GM19452 (cell line): Measurements from ENCODE around the gene CEL.
"Not testable (repeated sequence)": the region's sequence is repeated elsewhere in the genome, so short reads cannot be mapped to it uniquely, and the experiment has no call there.

ENCODE experiments used
- ATAC-seq: cut with Tn5 transposase; IDR thresholded peaks from one replicate; pipeline ENCODE4 v1.9.1; 2021; ENCODE audit not compliant: unreplicated experiment

The CEL gene

DNA sequence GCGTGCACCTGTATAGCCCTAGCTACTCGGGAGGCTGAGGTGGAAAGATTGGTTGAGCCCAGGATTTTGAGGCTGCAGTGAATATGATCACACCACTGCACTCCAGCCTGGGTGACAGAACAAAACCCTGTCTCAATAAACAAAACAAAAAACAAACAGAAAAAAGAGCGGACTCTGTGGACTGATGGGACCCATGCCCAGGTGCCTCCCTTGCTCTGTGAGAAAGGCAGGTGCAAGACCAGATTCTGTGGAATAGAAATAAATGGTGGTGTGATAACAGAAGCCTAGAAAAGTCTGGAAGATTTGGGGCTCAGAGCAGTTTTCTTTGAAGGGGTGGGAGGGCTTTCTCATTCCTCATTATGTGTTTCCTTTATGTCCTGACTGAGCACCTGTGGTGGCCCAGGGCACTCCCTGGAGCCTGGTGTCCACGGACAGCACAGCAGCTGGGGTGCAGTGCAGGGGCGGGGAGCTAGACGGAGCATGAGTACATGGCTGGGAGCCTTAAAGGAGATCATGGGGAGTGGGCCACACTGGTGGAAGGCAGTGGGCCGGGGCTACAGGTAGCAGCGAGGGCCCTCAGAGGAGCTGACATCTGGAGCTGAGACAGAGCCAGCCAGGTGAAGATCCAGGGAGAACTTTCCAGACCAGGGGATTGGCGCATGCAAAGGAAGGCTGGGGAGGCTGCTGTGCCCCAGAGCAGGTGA is 15.4 kb upstream of the CEL start:
- no peak for ATAC-seq

DNA sequence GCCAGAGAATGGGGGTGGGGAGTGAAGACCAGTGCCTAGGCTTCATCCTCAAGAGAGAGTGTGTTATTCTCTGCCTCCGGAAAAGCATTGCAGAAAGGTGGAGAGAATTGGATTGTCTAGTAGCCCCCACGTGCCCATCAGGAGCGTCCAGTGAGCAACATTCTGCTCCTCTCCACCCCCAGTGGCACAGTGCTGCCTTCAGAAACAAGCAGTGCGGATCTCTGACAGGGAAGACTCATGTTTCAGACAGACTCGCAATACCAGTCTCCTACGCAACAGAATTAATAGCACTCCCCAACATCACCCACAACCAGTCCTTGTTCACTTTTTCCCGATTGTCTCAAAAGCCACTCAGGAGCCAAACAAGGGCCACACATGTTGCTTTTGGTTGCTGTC is 14.9 kb upstream of the CEL start:
- no peak for ATAC-seq

DNA sequence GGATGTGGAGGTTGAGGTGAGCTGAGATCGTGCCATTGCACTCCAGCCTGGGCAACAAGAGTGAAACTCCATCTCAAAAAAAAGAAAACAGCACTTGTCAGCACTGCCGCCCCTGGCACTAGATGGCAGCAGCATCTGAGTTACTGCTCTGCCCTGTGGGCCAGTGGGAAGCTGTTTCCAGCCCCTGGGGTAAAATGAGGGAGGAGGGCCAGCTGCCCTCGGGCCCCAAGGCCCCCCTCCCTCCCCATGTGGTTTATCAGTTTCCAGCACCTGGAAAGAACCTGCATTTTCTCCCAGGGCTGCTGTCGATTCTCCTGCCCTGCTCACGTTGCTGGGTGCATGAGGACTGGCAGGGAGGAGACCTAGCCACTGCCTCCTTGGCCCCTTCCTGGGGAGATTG is 13.2 kb upstream of the CEL start:
- ATAC-seq: no peak

DNA sequence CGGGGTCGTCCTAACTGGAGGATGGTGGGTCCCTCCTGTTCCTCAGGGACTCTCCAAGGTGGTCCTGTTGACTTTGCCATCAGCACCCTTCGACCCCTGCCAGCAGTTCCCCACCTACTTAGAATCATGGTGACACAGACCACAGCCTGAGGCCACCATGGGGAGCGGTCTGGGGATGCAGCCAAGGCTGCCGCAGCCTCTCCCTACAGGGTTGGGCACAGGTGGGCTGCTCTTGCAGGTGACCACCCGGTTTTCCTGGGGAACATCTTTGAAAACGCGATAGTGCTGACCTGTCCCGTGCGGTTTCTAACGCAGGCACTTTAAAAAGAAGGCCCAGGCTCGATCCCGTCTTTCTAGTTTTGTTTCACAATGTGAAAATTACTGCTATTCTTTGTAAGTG is 12.7 kb upstream of the CEL start:
- no peak for ATAC-seq

DNA sequence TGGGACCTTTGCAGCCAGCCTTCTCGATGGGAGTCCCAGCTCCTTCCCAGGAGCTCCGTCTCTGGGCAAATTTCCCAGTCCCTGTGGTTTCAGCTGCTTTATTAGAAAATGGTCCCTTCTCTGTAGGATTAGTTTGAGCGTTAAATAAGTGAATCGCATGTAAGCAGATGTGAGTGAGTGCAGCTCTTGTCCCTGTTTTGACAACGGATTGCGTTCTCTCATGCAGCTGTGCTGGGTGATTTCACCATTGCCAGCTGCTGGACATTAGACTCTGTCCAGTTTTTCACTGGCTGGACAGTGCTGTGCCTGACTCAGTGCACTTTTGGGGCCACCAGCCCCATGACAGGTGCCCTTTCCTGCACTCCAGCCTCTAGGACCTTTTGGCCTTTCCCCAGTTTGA is 11.6 kb upstream of the CEL start:
- no peak for ATAC-seq

DNA sequence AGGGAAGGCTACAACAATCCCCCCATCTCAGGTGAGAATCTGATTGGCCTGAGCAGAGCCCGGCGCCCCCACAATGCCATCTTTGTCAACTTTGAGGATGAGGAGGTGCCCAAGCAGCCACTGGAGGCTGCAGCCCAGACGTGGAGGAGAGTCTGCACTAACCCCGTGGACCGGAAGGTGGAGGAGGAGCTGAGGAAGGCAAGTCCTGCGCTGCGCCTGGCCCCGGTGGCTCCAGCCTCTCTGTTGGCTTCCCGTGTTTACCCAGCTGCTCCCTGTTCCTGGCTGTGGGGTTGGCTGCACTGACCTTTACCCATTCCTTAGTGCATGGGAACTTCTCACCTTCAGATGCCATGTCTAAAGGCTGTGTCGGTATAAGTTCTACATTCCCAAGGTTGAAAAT is 11.0 kb upstream of the CEL start:
- no peak for ATAC-seq

DNA sequence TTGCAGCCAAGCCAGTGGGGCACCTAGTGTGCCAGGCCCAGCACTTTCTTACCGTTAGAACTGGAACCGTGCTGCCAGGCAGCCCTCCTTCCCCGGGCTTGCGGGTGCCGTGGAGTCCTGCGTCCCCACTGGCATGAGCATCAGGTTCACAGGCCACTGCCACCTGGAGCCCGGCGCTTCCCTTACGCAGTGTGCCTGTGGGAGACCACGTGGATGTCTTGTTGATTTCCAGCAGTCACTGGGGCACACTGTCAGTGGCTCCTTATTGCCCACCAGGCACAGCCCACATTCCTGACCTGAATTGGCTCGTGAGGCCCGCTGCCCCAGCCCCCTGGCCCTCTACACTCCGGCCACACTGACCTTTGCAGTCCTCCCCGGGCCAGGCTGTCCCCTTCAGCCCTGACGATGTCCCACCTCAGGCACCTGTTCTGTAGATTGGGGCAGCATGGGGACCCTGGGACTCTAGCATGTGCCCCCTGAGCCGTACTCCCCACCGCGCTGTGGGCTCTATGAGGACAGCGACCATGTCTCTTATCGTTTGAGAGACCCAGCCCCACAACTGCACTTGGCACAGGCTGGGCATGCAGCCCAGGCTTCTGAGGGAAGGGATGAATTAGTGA is 10.4 kb upstream of the CEL start:
- no peak for ATAC-seq

DNA sequence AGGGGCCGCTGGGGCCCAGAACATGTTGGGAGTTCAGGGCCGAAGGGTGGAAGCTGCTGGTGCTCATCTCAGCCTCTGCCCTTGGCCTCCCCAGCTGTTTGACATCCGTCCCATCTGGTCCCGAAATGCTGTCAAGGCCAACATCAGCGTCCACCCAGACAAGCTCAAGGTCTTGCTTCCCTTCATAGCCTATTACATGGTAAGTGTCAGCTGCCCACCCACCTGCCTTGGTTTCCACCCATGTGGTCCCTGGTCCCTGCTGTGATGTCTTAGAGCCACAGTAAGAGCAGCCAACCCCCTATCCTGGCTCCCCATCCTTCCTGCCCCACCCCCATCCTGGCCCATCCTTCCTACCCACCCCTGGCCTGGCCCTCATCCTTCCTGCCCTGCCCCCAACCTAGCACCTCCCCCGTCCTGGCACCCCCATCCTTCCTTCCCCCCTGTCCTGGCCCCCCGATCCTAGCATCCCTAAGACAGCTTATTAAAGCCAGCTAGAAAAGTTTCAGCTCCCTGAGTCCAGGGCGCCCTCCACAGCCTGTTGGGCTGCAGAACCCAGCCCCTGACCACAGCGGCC is 9.7 kb upstream of the CEL start:
- ATAC-seq: no peak

DNA sequence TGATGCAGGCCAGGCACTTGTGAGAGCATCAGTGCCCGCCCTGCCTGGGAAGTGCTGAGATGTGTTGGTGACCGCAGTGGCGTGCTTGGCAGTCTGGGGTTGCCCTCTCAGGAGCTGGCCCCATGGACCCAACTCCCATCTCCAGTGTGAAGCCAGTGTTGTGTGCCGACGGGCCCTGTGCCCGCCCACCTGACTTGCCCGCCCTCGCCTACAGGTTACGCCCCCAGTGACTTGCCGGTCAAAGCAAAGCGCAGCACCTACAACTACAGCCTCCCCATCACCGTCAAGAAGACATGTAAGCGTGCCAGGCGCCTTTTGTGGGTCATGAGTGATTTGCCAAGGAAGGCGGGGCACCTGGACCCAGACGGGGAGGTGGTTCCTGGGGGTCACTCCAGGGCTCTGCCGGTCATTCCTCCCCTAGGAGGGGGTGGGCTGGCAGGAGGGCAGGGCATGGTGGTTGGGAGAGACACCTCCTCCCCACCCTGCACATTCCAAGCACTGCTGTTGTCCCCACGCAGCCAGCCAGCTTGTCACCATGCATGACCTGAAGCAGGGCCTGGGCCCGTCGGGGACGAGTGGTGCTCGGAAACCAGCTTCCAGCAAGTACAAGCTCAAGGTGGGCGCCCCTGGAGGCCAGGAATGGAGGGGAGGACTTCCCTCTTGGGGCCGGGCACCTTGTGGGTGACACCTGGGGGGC is 7.4 kb upstream of the CEL start:
- ATAC-seq: no peak

DNA sequence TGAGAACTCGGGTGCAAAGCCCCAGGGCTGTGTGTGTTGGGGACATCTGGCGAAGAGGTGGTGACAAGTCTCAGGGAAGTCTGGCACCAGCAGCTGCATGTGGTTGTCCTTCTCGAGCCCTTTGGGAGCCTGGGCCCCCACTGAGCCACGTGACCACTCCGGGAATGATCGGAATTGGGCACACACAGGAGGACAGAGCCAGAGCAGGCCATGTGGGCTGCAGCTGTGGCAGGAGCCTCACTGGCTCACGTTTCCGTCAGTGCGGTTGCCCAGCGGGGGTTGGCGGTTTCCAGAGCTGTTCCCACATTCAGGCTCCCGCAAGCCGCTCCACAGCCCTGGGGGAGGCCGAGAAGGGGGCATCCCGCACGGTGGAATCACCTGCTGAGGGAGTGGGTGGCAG is 6.8 kb upstream of the CEL start:
- ATAC-seq: no peak

DNA sequence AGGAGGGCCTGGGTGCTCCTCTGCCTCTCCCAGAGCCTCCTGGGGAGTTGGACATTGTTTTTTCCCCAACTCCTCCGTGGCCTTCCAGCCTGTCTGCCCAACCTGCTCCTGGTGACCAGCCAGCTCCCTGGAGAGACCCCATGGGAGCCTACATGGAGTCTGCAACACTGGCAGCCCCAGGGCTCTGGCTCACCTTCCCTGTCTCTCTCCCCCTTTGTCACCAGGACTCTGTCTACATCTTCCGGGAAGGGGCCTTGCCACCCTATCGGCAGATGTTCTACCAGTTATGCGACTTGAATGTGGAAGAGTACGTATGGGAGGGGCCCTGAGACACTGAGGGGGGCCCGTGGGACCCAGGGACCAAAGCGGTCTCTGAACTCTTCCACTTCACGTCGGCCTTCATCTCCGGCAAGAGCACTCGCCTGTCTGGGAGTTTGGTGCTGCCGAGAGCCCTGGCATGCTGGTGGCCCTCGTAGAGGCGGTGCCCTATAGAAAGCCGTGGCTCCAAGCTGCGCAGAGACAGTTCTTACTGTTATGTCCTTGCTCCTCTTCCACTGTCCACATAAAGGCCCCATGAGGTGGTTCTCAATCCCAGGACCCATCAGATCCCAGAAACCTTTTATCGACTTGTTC is 5.9 kb upstream of the CEL start:
- no peak for ATAC-seq

DNA sequence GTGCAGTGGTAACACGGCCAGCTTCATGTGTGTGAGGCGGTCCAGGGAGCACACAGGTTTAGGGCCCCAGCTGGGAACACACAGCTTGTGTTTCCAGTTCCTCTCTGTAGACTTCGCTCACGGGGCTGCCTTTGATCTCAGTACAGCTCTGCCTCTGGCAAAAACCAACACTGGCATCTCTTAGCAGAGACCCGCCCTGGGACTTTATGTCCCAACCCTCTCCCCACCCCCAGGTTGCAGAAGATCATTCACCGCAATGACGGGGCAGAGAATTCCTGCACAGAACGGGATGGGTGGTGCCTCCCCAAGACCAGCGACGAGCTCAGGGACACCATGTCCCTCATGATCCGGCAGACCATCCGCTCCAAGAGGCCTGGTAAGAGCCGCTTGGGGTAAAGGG is 5.2 kb upstream of the CEL start:
- ATAC-seq: no peak

DNA sequence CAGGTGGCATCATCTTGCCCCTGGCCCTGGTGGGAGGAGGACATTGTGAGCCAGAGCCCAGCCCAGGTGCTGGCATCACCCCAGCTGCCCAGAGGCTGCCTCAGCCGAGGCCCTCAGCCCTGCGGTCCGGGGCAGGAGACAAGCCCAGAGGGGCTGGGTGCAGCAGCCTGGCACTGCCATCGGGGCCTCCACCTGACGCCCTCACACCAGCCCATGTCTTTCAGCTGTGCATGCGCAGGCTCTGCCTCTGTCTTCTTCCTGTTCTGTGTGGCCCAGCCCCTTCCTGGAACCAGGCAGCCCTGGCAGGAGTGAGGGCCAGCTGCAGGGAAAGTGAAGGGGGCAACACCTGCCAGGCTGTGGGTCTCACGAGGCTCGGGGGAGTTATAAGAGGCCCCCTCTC is 4.8 kb upstream of the CEL start:
- ATAC-seq: no peak

DNA sequence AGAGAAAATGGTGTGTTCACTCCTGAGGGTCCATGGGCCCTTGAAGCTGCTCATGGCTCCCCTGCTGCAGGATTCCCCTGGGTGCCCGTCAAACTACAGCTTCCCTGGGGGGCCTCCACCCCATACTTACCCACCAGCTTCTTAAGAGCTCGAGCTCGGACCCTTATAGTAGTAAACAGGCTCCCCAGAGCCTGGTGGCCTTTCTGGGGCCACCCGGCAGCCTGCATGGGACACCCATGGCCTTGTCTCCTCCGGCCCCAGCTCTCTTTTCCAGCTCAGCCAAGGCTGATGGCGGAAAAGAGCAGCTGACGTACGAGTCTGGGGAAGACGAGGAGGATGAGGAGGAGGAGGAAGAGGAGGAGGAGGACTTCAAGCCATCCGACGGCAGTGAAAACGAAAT is 4.2 kb upstream of the CEL start:
- no peak for ATAC-seq

DNA sequence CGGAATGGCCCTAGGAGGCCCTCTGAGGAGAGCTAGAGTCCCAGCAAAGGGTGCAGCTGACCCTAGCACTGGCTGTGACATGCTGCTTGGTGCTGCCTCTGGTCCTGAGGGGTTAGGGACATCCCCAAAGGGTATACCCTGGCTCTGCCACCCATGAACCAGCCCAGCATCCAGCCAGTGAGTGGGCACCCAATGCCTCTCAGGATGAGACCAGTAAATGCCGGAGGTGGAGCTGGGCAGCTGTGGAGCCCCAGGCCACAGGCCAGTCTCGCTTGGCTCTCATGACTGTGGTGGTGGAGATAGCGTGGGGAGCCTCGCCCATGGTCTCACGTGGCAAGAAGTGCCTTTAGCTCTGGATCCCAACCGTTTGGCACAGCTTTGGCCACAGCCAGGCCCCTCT is 3.7 kb upstream of the CEL start:
- no peak for ATAC-seq

DNA sequence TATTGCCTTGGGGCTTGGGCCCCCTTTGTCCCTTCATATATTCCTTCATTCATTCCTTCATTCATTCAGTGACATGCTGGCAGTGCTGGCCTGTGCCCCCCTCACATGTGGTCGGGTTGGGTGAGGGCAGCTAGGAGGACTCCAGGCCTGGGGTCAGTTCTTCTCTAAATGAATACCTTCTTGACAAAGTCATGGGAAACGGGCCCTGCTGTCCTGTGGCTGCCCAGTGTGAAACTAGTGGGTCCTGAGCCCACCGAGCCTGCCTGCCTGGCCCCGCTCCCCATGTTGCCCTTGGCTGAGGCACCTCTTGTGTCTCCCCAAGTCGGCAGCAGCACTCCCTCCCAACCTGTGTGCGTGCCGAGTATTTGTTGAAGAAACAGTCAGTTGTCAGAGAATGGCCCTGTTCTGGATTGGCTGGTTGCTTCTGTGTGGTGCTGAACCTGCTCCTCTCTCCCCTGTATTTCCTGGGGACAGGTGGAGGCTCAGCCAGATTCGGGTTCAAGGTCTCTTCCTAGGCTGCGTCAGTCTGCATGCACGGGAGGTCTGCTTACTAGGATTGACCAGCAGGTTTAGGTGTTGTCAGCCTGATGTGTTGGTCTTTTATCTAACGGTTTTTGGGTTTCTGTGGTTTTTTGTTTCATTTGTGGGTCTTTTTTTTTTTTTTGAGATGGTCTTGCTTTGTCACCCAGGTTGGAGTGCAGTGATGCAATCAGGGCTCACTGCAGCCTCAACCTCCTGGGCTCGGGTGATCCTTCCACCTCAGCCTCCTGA is 3.0 kb upstream of the CEL start:
- no peak for ATAC-seq

DNA sequence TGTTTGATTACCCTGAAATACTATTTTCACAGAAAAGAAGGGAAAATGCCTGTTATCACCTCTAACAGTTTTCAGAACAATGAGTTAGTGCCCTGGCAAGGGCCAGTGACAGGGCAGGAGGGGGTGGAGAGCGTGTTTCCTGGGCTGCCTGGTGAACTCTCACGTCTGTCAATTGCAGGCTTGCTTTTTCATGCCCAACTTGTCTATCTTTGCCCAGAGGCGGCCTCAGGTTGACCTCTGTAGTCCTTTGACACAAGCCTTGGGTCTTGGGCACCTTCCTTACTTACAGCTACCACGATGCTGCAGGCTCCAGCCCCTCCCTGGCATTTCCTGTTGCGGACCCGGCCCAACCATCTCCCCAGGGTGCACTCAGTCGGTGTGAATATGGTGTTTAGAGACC is 2.2 kb upstream of the CEL start:
- ATAC-seq: no peak

DNA sequence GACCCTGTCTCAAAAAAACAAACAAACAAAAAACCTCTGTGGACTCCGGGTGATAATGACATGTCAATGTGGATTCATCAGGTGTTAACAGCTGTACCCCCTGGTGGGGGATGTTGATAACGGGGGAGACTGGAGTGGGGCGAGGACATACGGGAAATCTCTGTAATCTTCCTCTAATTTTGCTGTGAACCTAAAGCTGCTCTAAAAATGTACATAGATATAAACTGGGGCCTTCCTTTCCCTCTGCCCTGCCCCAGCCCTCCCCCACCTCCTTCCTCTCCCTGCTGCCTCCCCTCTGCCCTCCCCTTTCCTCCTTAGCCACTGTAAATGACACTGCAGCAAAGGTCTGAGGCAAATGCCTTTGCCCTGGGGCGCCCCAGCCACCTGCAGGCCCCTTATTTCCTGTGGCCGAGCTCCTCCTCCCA is 1.4 kb upstream of the CEL start:
- no peak for ATAC-seq

DNA sequence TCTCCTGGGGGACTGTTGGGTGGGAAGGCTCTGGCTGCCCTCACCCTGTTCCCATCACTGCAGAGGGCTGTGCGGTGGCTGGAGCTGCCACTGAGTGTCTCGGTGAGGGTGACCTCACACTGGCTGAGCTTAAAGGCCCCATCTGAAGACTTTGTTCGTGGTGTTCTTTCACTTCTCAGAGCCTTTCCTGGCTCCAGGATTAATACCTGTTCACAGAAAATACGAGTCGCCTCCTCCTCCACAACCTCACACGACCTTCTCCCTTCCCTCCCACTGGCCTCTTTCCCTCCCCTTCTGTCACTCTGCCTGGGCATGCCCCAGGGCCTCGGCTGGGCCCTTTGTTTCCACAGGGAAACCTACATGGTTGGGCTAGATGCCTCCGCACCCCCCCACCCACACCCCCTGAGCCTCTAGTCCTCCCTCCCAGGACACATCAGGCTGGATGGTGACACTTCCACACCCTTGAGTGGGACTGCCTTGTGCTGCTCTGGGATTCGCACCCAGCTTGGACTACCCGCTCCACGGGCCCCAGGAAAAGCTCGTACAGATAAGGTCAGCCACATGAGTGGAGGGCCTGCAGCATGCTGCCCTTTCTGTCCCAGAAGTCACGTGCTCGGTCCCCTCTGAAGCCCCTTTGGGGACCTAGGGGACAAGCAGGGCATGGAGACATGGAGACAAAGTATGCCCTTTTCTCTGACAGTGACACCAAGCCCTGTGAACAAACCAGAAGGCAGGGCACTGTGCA is 590 bp upstream of the CEL start:
- ATAC-seq: not testable (repeated sequence)

DNA sequence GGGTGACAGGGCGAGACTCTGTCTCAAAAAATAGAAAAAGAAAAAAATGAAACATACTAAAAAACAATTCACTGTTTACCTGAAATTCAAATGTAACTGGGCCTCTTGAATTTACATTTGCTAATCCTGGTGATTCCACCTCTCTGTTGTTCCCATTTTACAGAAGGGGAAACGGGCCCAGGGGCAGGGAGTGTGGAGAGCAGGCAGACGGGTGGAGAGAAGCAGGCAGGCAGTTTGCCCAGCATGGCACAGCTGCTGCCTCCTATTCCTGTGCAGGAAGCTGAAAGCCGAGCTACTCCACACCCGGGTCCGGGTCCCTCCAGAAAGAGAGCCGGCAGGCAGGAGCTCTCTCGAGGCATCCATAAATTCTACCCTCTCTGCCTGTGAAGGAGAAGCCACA is 788 bp downstream of the CEL start:
- ATAC-seq: not testable (repeated sequence)
